ENCODE measurements around the gene PARD3B. TPM values are rescaled to one million over a fixed set of nuclear protein-coding genes. Genes with fewer than 3 reads are reported as not detected.

Gene PARD3B
- total and polyA plus RNA-seq, 2 of the 13 experiments (the other 11 are each of a cell fraction or from before 2014, with no cell fraction given): 0.71 to 2.3 TPM

GRCh38 chr2:204683384-204683783 lies 138.1 kb downstream of the PARD3B start:
- peaks cover 9% of the 10 kb centered on the region; the same call in 1 of the 2 replicates for H3K9me3 ChIP-seq (ENCODE audit: low read length)
- no peak overlapping the region for H3K4me2 ChIP-seq (ENCODE audit: low read depth, low read length)
- BruUV-seq (replicated peaks): no TSS peak
- FAIRE-seq (peak; percentile 44), ATAC-seq (peak; percentile 88), DNase-seq (ENCODE audit: low spot score) (peak; percentile 28)
- CTCF ChIA-PET (ENCODE audit: low intra/inter-chr PET ratio, low total read pairs): no interaction called here
- 49% methylated on average over 1 of the region's 1 CpG for WGBS (ENCODE audit: low lambda C conversion rate)
- H3K9ac ChIP-seq (ENCODE audit: insufficient read depth, low read depth, low read length): no peak overlapping the region
- in situ Hi-C loops (cut with HindIII; ENCODE audit: extremely low pct_ligation_motif_present, low pct_unique_long_range_greater_than_20kb): no loop called here
- no peaks in the 10 kb centered on the region for H4K20me1 ChIP-seq (ENCODE audit: insufficient read depth, low read length)
- H3K27me3 ChIP-seq (ENCODE audit: control insufficient read depth in 1 of 2, insufficient read depth in 2 of 2, low read length in 2 of 2): no peaks in the 10 kb centered on the region
- no peaks in the 10 kb centered on the region for H3K79me2 ChIP-seq (ENCODE audit: insufficient read depth, low read length)
- no peak overlapping the region for H2AFZ ChIP-seq (ENCODE audit: low read length)
- H3K4me3 ChIP-seq (replicated peaks in 1 of 3; ENCODE audit: insufficient read depth in 1 of 3, low read depth in 2 of 3, low read length in 3 of 3): no peak overlapping the region; a peak in 1 of 6 replicates
- H3K4me1 ChIP-seq (ENCODE audit: insufficient read depth, low read length): peaks cover 10% of the 10 kb centered on the region
- intact Hi-C loops (cut with micrococcal nuclease; ENCODE audit: unreplicated experiment): loop anchor here (10.0 kb wide), 1 partner anchor 199 kb away; no protein-coding TSS in a partner anchor
- no peaks in the 10 kb centered on the region for H3K36me3 ChIP-seq (replicated peaks in 1 of 2; ENCODE audit: control insufficient read depth in 1 of 2, insufficient read depth in 2 of 2, low read length in 2 of 2)
- H3K27ac ChIP-seq (ENCODE audit: extremely low read length, insufficient read depth, low read length): no peak overlapping the region
- POLR2A ChIA-PET: no interaction called here
- no peak for TF ChIP-seq ADNP (CRISPR knock-in tag; IDR thresholded peaks at IDR 0.05)
- peak; percentile 69 for TF ChIP-seq ZMYM4 (CRISPR knock-in tag; IDR thresholded peaks at IDR 0.05)
- no peak for TF ChIP-seq FLYWCH1 (CRISPR knock-in tag; IDR thresholded peaks at IDR 0.05)
- peak; percentile 50; the same call in 1 of the 2 replicates for TF ChIP-seq SOX5 (CRISPR knock-in tag; IDR thresholded peaks at IDR 0.05; ENCODE audit: borderline replicate concordance)
- no peak for TF ChIP-seq WIZ (CRISPR knock-in tag; IDR thresholded peaks at IDR 0.05)
- no peak for TF ChIP-seq FOSL1 (CRISPR knock-in tag; IDR thresholded peaks at IDR 0.05; ENCODE audit: borderline replicate concordance)
- peak; percentile 34; the same call in 1 of the 2 replicates for TF ChIP-seq HDAC2 (CRISPR knock-in tag; IDR thresholded peaks at IDR 0.05)
- peak; percentile 47; the same call in 1 of the 2 replicates for TF ChIP-seq FOXP4 (CRISPR knock-in tag; IDR thresholded peaks at IDR 0.05)
- no peak for TF ChIP-seq RFXANK (CRISPR knock-in tag; IDR thresholded peaks at IDR 0.05)
- peak; percentile 57; the same call in 1 of the 2 replicates for TF ChIP-seq MED1 (CRISPR knock-in tag; IDR thresholded peaks at IDR 0.05)
- TF ChIP-seq MIXL1 (CRISPR knock-in tag; IDR thresholded peaks at IDR 0.05): no peak
- no peak for TF ChIP-seq ELF1 (CRISPR knock-in tag; IDR thresholded peaks at IDR 0.05)
- no peak for TF ChIP-seq ZNF839 (CRISPR knock-in tag; IDR thresholded peaks at IDR 0.05; ENCODE audit: borderline replicate concordance)
- no peak for TF ChIP-seq CBX5 (CRISPR knock-in tag; IDR thresholded peaks at IDR 0.05; ENCODE audit: borderline replicate concordance)
- TF ChIP-seq, protein P1, sequence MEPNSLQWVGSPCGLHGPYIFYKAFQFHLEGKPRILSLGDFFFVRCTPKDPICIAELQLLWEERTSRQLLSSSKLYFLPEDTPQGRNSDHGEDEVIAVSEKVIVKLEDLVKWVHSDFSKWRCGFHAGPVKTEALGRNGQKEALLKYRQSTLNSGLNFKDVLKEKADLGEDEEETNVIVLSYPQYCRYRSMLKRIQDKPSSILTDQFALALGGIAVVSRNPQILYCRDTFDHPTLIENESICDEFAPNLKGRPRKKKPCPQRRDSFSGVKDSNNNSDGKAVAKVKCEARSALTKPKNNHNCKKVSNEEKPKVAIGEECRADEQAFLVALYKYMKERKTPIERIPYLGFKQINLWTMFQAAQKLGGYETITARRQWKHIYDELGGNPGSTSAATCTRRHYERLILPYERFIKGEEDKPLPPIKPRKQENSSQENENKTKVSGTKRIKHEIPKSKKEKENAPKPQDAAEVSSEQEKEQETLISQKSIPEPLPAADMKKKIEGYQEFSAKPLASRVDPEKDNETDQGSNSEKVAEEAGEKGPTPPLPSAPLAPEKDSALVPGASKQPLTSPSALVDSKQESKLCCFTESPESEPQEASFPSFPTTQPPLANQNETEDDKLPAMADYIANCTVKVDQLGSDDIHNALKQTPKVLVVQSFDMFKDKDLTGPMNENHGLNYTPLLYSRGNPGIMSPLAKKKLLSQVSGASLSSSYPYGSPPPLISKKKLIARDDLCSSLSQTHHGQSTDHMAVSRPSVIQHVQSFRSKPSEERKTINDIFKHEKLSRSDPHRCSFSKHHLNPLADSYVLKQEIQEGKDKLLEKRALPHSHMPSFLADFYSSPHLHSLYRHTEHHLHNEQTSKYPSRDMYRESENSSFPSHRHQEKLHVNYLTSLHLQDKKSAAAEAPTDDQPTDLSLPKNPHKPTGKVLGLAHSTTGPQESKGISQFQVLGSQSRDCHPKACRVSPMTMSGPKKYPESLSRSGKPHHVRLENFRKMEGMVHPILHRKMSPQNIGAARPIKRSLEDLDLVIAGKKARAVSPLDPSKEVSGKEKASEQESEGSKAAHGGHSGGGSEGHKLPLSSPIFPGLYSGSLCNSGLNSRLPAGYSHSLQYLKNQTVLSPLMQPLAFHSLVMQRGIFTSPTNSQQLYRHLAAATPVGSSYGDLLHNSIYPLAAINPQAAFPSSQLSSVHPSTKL (CRISPR knock-in tag; IDR thresholded peaks at IDR 0.05): peak; percentile 36; the same call in 1 of the 2 replicates
- no peak for TF ChIP-seq ZNF510 (CRISPR knock-in tag; IDR thresholded peaks at IDR 0.05; ENCODE audit: low read depth)
- TF ChIP-seq, protein P2, sequence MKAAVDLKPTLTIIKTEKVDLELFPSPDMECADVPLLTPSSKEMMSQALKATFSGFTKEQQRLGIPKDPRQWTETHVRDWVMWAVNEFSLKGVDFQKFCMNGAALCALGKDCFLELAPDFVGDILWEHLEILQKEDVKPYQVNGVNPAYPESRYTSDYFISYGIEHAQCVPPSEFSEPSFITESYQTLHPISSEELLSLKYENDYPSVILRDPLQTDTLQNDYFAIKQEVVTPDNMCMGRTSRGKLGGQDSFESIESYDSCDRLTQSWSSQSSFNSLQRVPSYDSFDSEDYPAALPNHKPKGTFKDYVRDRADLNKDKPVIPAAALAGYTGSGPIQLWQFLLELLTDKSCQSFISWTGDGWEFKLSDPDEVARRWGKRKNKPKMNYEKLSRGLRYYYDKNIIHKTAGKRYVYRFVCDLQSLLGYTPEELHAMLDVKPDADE (CRISPR knock-in tag; IDR thresholded peaks at IDR 0.05): no peak
- peak; percentile 70 for TF ChIP-seq POGZ (CRISPR knock-in tag; IDR thresholded peaks at IDR 0.05)
- no peak for TF ChIP-seq CREB3 (CRISPR knock-in tag; IDR thresholded peaks at IDR 0.05)
- TF ChIP-seq HNF4A (CRISPR knock-in tag; IDR thresholded peaks at IDR 0.05): peak; percentile 54

Measured in HepG2 (cell line).